HCT116 (cell line): ENCODE results near the gene DCLK3.

Source experiments
- CEBPB ChIP-seq: IDR thresholded peaks from 2 replicates; pipeline ENCODE4 v1.6.1; 2012; ENCODE audit warnings: low read depth
- ELF1 ChIP-seq: IDR thresholded peaks from 2 replicates; pipeline ENCODE4 v1.6.1; 2012; ENCODE audit warnings: low read depth, borderline replicate concordance
- EZH2 ChIP-seq: fragments of 200-600 bp; sonication (generic); IDR thresholded peaks from 2 replicates; pipeline ENCODE4 v1.6.1; 2017; ENCODE audit warnings: antibody characterized with exemption, mixed run types
- EZH2phosphoT487 ChIP-seq: fragments of 200-600 bp; IDR thresholded peaks from 2 replicates; pipeline ENCODE4 v1.6.1; 2018; ENCODE audit warnings: antibody characterized with exemption, borderline replicate concordance
- FOSL1 ChIP-seq: IDR thresholded peaks from 2 replicates; pipeline ENCODE4 v1.6.1; 2012; ENCODE audit warnings: low read depth
- JUND ChIP-seq: IDR thresholded peaks from 2 replicates; pipeline ENCODE4 v1.6.1; 2012
- POLR2A ChIP-seq: IDR thresholded peaks from 2 replicates; pipeline ENCODE4 v1.7.0; 2011; ENCODE audit warnings: borderline replicate concordance; ENCODE audit not compliant: insufficient read depth, insufficient read length; ENCODE audit errors: extremely low read depth
- RAD21 ChIP-seq: IDR thresholded peaks from 2 replicates; pipeline ENCODE4 v1.6.1; 2012; ENCODE audit warnings: low read depth, mild to moderate bottlenecking
- SP1 ChIP-seq: IDR thresholded peaks from 2 replicates; pipeline ENCODE4 v1.6.1; 2012; ENCODE audit warnings: low read depth
- YY1 ChIP-seq: IDR thresholded peaks from 2 replicates; pipeline ENCODE4 v1.6.1; 2011; ENCODE audit warnings: low read length, low read depth, moderate library complexity, mild to moderate bottlenecking; ENCODE audit not compliant: insufficient replicate concordance; ENCODE audit errors: extremely low read depth
- TF ChIP-seq, protein P1 (sequence below), 3 experiments: fragments of 200-600 bp in 1 of 3; sonication (generic) in 1 of 3; IDR thresholded peaks in 2 of 3; conservative IDR thresholded peaks in 1 of 3; 2 replicates each; pipeline ENCODE4 v1.5.1; 2012 to 2017; ENCODE audit warnings: low read depth in 2 of 3, low read length in 2 of 3, antibody characterized with exemption in 1 of 3, borderline replicate concordance in 1 of 3, control low read depth in 1 of 3, mild to moderate bottlenecking in 1 of 3, mixed read lengths in 1 of 3, mixed run types in 1 of 3, moderate library complexity in 1 of 3; ENCODE audit not compliant: insufficient read depth in 1 of 3

DNA sequence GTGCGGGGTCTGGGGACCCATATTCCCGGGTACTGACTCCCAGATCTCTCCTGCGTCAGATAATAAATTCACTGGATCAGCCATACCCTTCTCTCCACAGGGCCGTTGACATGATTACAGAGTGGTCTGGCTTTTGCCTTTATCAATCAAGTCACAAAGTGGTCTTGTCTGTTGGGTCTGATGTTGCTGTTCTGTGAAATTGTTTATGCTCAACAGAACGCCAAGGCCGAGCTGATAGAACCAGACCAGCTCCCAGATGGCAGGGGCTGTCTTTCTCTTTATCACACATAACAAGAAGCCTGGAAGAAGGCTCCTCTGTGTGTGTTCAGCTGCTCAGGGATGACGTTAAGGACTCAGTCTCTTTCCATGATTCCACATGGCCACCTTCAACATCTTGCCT is 751 bp upstream of the DCLK3 start:
- TF ChIP-seq, protein P1, sequence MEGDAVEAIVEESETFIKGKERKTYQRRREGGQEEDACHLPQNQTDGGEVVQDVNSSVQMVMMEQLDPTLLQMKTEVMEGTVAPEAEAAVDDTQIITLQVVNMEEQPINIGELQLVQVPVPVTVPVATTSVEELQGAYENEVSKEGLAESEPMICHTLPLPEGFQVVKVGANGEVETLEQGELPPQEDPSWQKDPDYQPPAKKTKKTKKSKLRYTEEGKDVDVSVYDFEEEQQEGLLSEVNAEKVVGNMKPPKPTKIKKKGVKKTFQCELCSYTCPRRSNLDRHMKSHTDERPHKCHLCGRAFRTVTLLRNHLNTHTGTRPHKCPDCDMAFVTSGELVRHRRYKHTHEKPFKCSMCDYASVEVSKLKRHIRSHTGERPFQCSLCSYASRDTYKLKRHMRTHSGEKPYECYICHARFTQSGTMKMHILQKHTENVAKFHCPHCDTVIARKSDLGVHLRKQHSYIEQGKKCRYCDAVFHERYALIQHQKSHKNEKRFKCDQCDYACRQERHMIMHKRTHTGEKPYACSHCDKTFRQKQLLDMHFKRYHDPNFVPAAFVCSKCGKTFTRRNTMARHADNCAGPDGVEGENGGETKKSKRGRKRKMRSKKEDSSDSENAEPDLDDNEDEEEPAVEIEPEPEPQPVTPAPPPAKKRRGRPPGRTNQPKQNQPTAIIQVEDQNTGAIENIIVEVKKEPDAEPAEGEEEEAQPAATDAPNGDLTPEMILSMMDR (IDR thresholded peaks at IDR 0.05 in 2 of 3, conservative IDR thresholded peaks at IDR 0.05 in 1 of 3; ENCODE audit: borderline replicate concordance in 1 of 3, insufficient read depth in 1 of 3, low read depth in 2 of 3, low read length in 2 of 3), result no peak
- TF ChIP-seq EZH2 (no peak), POLR2A (no peak), JUND (no peak), CEBPB (no peak), RAD21 (no peak), FOSL1 (no peak), SP1 (no peak), ELF1 (no peak), EZH2phosphoT487 (no peak), YY1 (no peak)
